HG03175 (cell line): ENCODE measurements around the gene CDC20.
"Not testable (repeated sequence)": the region's sequence is repeated elsewhere in the genome, so short reads cannot be mapped to it uniquely, and the experiment has no call there.

Experiments used
- ATAC-seq: cut with Tn5 transposase; IDR thresholded peaks from one replicate; pipeline ENCODE4 v1.9.1; 2021; ENCODE audit warnings: mild to moderate bottlenecking, moderate library complexity; ENCODE audit not compliant: unreplicated experiment

CDC20 gene

DNA sequence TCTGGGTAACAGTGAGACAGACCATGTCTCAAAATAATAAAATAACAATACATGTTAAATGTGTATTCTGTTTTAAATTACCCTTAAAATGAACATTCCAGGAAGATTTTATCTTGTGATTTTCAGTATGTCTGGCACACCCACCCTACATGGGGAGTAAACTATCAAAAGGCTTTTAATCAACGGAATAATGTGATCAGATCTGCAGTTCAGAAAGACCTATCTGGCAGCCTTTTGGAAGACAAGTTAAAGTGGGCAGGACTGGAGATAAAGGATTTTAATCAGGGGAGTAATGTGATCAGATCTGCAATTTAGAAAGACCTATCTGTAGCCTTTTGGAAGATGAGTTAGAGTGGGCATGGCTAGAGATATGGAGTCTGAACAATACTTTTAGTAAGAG, 20.7 kb downstream of the CDC20 start:
- ATAC-seq, result no peak

DNA sequence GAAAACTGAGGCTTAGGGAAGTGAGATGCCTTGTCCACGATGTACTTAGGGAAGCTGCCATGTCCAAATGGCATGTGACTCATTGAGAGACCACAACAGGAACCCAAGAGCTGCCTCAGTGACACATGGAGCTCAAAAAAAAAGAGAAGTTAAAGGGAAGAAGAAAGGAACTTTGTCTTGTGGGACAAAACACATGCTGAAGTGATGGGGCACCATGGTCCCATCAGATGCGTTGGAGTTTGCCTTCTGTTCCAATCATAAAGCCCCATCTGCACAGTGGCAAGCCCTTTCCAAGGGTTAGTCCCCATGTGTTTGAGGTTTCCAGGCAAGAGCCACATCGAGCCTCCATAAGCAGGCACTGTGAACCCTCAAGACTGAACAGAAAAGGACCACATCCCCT, 22.8 kb downstream of the CDC20 start:
- ATAC-seq, result no peak

DNA sequence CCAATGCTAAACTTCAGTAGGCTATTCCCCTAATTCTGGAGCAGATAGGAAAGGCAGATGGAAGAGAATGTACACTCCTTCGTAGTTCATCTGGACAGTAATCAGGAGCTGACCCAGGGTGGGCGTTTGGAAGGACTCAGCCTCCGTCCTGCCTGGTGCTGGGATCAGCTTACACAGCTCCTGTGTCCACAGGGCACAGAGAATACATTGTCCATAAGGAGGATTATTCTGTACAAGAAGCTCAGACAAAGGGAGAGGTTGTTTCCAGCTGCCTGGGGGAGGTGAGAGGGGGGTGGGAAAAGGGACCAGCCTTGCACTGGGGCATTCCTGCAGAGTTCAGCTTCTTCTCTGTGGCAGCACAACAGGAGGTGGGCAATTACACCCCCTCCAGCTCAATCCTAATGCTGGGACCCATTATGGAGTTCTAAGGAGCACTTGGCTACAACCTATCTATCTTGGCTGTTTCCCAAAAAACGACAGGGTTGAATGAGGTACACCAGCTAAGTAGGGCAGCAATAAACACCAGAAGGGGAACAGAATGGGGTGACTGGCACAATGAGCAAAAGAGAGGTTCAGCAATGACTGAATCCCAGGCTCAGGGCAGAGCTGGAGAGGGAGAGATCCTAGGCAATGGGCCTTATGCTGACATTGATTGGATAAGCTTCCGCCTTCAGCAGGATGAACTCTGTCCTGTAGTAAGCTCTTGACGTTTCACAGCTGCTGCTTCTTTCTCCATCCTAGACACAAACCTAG, 23.4 kb downstream of the CDC20 start:
- no peak for ATAC-seq

DNA sequence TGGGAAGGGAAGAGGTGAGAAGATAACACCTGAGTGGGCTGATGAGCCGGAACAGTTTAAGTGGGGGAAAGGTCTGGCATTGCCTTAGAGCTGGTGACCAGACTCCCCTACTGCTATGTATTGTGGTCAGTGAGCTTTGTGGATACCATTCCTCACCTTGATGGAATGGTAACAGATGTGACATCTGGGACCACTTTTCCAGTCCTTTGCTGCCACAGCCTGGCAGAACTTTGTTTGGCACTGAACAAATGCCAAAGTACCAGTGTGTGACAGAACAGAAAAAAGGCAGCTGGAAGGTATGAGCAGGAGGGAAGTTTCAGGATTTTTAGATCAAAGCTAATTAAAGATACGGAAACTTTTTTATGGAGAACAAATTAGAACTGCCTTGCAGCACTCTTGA, 24.7 kb downstream of the CDC20 start:
- ATAC-seq, result no peak

DNA sequence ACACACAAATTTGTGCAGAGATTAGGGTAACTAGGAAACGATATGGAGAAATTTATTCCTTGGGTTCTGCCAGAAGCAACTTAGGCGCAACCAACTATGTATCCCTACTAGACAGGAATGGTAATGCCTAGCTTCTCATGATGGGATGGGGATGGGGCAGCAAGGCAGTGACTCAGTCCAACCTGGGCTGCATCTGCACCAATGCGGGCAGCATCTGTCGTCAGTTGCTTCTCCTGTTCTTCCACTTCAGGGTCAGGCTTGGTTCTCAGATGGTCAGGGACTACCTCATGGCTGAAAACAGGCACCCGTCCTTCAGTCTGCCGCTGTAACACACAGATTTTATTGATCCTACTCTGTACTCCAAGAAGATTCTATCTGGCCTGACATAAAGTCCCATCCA, 27.9 kb downstream of the CDC20 start:
- ATAC-seq, result no peak

DNA sequence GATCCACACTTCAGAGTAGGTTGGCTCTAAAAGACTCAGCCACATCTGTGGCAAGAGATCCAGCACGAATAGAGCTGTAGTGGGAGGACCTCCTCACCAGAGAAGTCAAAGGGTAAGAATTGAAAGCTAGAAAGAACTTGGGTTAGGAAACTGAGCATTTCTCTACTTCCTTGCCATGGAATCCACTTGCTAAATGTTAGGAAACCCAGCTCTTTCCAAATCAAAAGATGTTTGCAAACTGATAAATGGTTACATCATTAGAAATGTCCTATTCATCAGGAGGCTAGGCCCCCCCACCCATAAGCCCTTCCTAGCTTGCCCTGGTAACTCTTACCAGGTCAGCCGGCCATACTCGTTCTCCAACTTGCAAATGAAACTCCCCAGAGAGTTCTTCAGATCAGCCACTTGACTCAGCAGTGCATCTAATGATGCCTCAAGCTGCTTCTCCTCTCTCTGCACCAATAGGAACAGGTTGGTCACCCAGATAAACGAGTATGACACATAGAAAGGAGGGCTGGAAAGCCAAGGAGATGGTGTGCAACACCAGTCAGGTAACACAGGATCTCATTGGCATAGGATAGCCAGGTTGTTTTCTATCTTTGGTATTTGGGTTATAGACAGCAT, 29.3 kb downstream of the CDC20 start:
- no peak for ATAC-seq

DNA sequence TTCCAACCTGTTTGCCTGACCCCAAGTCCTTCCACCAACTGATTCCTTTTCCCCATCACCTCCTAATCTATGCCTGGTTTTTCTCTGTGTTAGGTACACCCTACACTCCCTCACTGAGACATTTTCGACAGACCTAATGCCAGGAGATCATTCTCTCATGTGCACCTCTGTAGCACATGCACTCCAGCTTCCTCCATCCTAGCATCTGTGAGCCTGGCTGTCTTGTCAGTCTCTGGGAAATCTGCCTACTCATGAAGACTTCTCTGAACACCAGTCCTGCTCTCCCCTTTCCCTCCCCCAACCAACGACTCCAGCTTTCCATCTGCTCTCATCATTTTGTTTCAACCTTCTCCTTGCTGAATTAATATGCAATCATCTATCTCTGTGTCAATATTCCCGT, 29.8 kb downstream of the CDC20 start:
- ATAC-seq, result no peak

DNA sequence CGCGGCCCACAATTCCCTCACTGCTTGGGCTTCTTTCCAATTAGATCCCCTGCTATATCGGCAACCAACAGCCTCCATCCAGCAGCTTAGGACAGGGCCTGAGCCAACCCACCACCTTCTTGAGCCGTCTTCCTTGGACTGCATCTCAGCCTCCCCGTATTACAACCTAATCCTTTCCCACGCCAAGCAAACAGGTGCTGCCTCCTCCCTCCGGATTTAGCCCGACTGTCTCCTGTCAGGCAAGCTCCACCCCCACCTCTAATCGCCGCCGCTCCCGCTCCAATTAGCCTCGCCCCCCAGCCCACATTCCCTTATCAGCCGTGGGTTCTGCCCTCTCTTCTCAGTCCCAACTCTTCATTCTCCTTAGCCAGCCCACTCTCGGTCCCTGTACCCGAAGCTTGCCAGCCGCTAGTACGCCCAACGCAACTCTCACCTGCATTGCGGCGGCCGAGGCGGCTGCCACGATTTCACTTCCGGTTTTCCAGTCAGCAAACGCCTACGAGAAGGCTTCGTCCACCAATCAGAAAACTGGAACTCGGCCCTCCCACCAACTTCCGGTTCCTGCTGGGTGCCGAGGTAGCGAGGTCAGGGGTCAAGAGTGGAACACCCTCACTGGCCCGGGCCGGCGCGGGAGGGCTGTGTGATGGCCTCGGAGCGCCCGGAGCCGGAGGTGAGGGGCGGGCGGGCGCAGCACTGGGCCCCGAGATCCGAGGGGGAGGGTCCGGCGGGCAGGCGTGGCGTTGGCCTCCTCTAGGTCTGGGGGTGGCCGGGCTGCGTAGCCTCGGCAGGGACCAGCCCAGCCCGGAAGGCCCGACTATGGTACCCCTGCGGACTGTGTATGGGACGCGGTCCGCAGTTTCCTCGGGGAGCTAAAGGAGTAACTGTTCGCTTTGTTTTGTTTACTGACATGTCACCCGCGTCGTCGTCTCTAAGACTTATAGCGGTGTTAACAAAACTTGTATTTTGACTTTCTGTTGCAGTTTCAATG, 30.8 kb downstream of the CDC20 start, which contains the start of the genes MED8 and SZT2:
TSS of gene MED8 (minus strand) at position 475 of the 988 bp plus-strand sequence. CDS start at position 439, 36 bp downstream.
TSS of gene SZT2 (plus strand) at position 574 of the 988 bp plus-strand sequence. CDS start at position 644, 70 bp downstream.
- ATAC-seq, result peak; percentile 95

DNA sequence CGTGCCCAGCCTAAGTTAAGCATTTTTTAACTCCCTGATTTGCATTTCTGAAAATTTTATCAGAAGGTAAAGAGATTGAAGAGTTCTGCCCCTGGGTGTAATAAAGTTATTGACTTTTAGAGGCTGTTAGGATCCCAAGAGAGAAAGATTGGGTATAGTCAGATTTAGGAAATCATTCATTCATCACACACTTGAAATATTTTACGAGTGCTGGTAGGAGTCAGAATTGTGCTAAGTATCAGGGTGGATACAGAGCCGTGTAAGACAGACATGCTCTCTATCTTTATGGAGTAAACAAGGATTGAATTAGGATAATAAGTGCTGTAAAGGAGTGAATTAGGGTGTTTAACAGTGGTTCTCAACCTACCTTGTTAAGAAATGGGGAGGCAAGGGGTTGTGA, 33.9 kb downstream of the CDC20 start:
- no peak for ATAC-seq

DNA sequence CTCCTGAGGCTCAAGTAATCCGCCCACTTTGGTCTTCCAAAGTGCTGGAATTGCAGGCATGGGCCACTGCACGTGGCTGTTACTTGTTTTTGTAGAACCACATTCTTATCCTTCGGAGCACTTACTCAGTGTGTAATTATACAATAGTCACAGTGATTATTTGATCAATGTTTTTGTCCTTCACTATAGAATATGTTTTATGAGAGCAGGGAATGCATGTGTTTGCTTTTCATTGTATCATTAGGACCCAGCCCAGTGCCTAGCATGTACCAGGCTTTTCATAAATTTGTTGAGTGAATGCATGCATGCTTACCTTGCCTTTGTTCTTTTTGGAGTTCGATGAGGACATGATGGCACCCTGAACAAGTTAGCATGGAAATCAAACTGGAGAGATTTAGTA, 36.7 kb downstream of the CDC20 start:
- ATAC-seq, result no peak

DNA sequence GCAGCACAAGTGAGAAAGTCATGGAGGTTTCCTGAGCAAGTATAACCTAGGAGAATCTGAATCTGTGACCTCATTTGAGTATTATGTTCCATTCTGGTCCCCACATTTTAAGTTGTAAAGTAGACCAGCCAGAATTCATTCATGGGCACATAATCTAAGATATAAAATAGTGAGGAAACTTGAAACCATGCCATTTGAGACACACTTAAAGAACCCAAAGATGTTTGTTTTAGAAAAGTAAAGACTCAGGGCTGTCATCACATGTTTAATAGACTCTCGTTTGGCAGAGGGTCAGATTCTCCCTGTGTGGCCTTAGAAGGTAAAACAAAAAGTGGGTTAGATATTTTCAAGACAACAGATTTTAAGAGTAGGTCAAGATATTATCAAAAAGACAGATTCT, 37.3 kb downstream of the CDC20 start:
- ATAC-seq, result no peak

DNA sequence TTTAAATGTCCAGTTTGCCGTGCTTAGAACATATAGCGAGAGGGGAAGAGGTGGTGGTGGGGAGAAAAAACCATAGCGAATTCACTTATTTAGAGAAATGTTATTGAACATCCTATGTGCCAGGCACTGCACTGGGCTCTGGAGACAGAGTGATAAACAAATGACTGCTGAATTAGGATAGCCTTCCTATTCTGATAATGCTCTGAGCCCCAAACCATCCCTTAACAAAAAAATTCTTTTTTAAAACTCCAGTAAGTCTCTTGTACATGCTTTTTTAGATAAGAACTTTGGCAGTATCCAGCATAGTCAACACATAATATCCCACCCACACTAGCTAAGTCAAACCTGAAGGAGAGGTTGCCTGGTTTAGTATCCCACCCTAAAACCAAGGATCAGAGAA, 39.4 kb downstream of the CDC20 start:
- ATAC-seq, result no peak

DNA sequence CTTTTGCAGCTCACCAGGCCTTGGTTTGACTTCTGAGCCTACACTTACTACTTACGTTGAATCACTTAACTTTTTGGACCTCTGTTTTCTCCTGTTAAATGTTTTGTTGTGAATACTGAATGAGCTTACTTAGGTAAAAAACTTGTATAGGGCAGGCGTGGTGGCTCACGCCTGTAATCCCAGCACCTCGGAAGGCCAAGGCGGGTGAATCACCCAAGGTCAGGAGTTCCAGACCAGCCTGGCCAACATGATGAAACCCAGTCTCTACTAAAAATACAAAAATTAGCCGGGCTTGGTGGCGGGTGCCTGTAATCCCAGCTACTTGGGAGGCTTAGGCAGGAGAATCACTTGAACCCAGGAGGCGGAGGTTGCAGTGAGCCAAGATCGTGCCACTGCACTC, 41.7 kb downstream of the CDC20 start:
- ATAC-seq, result not testable (repeated sequence)

DNA sequence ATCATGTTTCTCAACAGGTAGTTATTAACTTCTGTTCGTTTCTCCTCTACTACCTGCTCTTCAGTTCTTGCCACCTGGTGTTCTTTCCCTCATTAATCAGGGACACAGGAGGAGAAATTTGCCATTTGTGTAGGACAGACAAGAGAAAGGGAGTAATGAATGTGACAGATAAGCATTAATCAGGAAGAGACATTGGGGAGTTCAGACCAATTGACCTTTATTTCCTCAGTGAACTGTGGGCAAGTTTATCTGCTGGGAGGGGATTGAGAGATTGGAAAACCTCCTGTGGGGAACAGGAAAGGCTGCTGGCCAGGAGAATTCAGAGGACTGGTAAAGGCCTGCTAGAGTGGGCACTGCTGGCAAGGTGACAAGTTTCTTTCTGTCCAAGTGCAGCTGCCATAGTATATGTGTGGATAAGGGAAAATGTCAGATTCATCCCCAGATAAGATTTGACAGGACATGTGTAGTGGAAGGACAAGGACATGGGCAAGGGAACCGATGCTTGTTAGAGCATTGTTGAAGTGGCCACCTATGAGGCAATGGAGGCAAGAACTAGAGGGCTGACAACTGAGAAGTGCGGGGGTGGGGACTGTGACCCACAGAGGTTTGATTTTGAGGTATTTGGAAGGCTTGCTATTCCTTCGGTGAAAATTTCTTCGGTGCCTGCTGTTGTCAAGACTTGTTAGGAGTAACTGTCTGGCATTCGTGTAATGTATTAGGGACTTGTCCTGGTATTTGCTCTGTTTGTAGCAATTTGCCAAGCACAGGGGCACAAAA, 43.5 kb downstream of the CDC20 start:
- no peak for ATAC-seq

DNA sequence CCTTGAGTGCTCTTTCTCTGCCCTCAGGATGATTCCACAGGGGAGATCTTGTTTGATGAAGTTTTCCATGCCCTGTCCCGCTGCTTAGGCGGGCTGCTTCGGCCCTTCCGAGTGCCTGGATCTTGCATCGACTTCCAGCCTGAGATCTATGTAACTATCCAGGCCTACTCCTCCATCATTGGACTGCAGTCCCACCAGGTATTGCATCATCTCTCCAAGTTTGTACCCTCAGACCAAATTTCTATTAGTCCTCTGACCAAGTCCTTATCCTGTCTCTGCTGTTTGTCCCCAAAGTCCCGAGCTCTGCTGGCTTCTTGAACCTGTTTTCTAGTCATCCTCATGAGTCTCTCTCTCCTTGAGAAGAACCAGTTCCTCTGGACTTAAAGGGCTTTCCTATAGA, 45.6 kb downstream of the CDC20 start:
- no peak for ATAC-seq

DNA sequence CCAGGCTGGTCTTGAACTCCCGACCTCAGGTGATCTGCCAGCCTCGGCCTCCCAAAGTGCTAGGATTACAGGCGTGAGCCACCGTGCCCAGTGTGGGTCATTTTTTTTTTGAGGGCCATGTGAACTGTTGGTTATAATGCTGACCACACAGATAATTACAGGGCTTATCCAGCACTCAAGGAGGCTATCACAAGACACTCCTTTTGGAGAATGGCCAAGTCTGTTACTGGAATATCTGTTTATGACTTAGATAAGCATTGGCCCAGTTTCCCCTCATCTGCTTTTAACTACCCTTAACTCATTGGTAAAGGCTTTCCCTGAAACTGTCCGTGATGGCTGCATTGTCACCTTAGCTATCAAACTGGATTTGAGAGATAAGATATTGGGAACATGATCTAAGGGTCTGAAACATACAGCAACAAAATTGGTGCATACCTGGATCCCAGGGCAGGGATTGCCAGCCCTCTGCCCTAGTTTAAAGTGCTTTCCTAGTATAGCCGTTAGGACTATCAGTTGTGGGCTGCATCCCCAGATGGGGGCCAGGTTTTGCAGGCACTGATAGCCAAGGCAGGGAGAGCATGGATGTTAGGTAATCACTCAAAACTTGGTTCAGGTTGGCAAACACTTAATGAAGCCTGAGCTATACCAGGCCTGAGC, 46.6 kb downstream of the CDC20 start:
- no peak for ATAC-seq

DNA sequence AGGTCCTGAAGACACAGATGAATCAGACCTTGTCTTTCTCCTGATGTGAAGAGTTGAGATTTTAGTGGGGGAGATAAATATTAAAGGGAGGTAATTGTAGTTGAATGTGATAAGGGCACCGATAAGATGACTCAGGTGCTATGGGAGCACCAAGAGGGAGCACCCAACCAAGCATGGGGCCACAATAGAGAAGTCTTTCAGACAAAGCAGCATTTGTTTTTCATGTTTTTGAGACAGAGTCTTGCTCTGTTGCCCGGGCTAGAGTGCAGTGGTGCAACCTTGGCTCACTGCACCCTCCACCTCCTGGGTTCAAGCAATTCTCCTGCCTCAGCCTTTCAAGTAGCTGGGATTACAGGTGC, 47.1 kb downstream of the CDC20 start:
- no peak for ATAC-seq

DNA sequence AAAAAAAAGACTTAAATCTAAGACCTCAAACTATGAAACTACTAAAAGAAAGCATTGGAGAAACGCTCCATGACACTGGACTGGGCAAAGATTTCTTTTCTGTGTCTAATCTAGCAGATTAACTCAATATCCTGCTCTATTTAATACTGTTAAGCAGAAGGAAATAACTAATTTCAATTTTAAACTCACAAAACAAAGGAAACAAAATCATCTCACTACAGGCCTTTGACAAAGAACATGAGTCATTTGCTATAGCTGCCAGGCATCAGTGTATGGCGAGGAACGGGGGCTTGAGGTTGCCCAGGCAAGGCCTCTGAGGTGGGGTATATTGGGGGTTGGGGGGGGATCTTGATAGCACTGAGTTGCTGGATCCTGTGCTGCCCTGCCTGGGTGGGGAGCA, 51.8 kb downstream of the CDC20 start:
- ATAC-seq, result no peak
